Activated T-cell treated with anti-CD3 and anti-CD28 coated beads, Interleukin-2, amount 50 U/mL, for 48 hours (primary cell): ENCODE results near the gene PPP1R37.

ENCODE experiments used
- DNase-seq, 2 experiments: peaks; one replicate each; pipeline ENCODE4 v3.0.0-alpha.2; 2020

PPP1R37 gene

DNA sequence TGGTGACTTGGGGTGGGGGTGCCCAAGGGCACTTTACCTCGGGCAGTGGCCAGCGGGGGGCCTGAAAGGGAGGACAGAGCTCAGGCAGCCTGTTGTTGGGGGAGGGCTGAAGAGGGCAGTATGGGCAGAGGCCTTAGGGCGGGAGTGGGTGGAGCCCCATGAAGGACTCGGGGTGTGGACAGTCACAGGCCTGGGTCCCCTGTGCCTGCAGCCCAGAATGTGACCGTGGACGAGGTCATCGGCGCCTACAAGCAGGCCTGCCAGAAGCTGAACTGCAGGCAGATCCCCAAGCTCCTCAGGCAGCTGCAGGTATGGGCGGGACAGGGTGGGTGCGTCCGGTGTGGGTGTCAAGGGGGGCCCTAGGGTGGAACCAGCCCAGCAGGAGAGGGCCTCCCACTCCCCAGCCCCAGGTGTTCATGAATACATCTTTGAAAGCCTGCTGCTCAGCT, 45.3 kb downstream of the PPP1R37 start:
- DNase-seq, result no peak

DNA sequence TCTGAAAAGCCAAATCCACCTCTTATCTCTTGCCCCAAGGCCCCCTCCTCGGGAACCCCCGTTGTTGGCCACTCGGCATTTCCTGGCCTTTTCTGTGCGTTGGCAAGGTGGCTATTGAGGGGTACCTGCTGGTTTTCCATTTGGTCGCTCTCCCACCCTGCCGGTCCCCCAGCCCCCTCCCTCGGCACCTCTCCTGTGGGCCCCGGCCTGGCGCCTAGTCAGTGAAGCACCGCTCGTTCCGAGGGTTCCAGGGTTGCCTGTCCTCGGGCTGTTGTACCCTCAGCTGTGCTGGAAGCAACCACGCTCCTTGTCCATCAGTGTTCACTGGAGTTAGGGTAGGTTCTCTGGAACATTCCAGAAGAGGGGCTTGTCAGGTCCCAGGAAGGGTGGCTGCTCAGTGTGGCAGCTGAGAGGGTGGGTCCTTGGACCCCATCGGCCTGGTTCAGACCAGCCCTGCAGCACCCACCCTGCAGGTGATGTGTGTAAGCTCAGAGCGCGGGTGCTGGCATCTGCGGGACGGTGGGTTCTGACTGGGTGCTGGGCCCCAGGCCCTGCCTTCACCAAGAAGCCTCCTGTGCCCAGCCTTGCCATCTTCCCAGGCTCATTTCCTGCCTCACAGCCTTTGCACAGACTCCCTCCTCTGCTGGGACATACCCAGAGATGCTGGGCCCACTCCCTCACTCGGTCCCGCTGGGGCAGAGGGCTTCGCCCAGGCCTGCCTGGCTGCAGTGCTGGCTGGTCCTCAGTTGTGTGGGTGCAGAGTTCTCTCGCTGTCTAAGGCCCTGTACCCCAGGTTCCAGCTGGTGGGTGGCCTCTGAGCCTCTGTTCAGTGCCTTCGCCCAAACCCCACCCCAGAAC, 46.5 kb downstream of the PPP1R37 start:
- DNase-seq, result no peak

DNA sequence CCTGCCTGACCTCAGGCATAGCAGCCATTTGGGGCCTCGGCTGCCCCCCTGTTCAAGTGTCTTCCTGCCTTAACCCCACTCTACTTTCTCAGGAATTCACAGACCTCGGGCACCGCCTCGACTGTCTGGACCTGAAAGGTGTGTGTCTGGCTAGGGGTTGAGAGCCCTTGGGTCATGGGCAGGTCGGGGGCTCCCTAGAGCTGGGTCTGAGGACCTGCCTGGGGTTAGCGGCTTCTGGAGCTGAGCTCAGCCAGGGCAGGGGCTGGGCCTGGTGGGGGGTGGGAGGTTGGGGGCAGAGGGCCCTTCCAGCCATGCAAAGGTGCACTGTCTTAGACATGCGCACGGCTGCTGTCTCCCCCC, 47.1 kb downstream of the PPP1R37 start:
- no peak for DNase-seq

DNA sequence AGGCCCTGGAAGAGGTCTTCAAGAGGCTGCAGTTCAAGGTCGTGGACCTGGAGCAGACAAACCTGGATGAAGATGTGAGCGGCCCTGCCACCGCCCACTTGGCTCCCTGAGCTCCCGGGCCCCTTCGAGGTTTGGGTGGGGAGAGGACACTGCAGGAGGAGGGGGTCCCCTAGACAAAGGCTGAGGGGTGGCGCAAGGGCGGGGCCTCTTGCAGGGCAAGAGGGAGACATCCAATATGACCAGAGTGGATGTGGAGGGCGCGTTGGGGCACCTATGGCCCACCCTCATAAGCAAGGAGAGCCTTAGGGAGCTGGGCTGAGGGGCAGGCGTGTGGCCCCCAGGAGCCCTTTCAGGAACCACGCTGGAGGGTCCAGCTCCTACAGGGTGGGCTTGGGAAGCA, 47.6 kb downstream of the PPP1R37 start:
- no peak for DNase-seq

DNA sequence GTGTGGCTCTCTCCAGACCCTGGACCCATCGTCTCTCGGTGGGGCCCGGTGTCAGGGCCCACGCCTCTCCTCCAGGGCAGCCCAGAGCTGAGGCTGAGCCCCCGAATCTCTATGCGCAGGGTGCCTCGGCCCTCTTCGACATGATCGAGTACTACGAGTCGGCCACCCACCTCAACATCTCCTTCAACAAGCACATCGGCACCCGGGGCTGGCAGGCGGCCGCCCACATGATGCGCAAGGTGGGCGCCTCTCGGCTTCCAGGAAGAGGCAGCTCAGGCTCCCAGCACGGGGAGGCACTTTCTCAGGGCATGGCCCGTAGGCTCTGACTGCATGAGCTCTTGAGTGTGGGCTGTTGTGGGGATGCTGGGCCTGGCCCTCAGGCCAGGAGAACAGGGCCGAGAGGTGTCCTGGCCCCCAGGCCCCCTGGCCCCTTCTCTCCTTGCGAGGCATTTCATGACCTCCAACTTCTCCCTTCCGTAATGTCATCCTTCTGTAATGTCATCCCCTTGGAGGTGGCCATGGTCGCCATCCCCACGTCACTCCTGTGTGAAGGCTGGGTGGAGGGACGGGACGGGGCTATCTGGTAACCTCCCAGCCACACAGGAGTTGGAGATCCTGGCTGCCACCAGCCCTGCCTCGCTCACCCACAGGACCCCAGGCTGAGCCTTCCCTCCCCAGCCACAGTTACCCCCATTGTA, 48.4 kb downstream of the PPP1R37 start:
- DNase-seq, result no peak

DNA sequence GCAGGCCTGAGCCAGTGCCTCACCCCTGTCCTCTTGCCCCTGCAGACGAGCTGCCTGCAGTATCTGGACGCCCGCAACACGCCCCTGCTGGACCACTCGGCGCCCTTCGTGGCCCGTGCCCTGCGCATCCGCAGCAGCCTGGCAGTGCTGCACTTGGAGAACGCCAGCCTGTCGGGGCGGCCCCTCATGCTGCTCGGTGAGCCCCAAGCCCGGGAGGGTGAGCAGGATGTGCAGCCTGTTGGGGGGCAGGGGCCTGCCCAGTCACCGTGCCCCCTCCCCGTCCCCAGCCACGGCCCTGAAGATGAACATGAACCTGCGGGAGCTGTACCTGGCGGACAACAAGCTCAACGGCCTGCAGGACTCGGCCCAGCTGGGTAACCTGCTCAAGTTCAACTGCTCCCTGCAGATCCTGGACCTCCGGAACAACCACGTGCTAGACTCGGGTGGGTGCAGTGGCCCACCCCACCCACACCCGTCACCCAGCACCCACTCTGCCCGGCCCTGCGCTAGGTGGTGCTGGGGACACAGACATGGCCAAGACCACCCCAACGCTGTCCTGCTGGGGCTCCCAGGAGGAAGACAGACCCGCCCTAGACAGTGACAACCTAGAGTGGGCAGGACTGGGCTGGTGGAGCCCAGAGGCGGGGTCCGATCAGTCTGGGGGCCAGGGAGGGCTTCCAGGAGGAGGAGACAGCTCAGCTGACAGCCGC, 49.2 kb downstream of the PPP1R37 start:
- no peak for DNase-seq

DNA sequence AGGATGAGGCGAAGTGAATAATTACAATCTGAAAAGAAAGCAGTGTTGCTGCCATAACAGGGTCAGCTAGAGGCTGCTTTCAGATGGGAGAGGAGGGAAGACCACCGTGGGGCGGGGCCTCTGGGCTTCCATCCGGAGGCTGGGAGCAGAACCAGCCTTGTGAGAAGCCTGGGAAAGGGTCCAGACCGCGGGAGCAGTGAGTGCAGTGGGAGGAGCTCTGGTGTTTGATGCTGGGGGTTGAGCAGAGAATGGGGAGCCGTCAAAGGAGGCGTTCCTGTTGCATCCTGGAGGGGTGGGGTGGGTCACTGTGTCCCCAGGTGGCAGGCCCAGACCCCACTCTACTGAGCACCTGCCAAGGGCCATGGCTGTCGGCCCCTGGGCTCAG, 49.7 kb downstream of the PPP1R37 start:
- DNase-seq, result no peak

DNA sequence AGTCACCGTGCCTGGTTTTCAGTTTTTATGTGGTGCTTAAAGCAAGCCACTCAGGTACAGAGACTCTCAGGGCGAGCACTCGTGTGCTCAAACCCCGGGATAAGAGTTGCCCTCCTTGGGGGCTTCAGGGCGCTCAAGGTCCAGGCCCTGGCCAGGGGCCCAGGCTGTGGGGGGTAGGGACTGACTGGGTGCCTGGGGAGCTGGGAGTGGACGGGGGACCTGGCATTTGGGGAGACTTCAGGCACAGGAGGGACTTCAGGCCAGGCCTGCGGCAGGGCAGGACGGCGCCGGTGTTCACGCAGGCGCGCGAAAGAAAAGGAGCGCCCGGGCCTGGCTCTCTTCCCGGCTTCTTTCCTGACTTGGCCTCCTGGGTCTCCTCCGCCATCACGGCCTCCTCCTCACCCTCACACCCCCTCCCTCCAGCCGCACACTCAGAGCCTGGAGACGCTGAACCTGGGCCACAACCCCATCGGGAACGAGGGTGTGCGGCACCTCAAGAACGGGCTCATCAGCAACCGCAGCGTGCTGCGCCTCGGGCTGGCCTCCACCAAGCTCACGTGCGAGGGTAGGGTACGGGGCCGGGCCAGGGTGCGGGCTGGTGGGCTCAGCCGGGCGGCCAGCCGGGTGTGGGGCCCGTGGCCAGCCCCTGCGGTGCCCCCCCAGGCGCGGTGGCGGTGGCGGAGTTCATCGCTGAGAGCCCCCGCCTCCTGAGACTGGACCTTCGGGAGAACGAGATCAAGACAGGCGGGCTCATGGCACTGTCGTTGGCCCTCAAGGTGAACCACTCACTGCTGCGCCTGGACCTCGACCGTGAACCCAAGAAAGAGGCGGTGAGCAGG, 51.7 kb downstream of the PPP1R37 start:
- DNase-seq, result no peak

DNA sequence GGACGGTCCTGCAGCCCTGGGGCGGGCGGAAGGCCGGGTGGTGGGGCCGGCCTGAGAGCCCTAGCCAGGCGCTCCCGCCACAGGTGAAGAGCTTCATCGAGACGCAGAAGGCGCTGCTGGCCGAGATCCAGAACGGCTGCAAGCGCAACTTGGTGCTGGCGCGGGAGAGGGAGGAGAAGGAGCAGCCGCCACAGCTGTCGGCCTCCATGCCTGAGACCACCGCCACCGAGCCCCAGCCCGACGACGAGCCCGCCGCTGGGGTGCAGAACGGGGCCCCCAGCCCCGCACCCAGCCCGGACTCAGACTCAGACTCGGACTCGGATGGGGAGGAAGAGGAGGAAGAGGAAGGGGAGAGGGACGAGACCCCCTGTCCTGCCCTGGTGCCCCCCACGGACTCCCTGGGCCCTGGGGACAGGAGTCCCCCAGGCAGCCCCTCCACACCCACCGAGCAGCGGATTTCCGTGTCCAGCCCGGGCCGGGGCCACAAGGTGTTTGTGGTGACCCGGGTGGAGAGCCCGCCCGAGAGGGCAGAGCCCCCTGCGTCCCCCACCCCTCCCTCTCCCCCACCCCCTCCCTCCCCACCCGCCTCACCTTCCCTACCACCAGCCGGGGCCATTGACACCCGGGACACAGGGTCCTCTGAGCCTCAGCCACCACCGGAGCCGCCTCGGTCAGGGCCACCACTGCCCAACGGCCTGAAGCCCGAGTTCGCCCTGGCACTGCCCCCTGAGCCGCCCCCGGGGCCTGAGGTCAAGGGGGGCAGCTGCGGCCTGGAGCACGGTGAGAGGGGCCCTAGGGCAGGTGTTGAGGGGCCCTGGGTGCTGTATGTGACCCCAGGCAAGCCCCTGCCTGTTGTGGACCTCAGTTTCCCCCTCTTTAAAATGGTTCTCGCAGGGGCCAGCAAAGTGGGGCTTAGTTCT, 52.6 kb downstream of the PPP1R37 start:
- DNase-seq, result no peak

DNA sequence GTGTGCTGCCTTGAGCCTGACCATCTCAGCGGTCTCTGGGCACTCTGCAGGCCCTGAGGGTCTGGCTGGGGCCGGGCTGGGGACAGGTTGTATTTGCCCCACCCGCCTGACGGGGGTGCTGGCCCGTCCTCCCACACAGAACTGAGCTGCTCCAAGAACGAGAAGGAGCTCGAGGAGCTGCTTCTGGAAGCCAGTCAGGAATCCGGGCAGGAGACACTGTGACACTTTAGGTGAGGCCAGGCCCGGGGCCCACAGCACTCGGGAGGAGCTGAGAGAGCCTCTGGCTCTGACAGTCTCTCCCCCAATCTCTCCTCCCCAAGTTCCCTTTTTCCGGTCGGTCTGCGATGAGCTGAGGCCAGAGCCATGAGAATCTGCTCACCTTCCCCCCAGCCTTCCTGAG, 53.3 kb downstream of the PPP1R37 start:
- DNase-seq, result no peak

DNA sequence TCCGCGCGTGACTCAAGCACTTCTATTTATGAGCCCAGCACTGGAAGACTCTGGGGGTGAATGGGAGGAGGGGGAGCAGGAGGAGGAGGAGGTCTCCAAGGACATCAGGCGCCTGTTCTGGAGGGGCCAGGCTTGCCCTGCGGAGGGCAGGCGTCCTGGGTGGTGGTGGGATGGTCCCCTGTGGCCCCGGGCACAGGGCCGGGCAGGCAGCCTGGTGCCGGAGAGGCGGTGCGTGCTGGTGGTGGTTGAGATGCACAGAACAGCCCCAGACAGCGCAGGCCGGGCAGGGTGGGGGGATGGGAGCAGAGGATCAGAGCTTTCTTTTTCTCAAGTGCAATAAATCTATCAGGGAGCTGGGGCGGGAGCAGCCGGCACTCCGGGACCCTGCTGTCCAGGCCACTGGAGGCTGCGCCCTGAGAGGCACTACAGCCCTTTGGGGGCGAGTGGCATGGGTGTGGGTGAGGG, 53.8 kb downstream of the PPP1R37 start:
- DNase-seq, result no peak

DNA sequence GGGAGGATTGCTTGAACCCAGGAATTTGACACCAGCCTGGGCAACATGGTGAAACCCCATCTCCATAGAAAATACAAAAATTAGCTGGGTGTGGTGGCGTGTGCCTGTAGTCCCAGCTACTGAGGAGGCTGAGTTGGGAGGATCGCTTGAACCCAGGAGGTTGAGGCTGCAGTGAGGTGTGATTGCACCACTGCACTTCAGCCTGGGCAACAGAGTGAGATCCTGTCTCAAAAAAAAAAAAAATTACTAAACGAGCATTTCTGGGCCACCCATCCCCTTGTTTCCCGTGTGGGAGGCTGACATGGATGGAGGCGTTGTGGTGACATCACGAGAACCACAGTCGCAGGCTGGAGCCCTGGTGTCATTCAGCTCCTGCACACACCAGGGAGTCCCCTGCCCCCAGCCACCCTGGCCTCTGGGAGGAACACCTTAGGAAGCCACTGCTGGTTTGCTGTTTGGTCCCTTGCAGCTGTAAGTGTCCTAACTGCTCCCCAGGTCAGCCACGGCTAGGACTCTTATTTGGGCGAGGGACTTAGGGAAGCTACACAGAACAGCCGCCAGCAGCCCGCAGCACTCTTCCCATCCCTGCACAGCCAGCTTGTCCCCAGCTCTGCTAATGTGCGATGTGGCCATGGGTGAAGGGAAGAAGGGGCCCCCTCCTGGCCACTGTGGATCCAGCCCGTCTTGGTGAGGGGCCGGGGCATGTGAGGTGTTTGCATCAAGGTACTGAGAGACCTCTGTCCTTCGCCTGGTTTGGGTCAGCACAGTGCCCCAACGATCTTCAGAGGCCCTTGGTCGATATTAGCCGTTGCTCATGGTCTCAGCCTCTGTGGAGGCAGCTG, 55.1 kb downstream of the PPP1R37 start:
- no peak for DNase-seq

DNA sequence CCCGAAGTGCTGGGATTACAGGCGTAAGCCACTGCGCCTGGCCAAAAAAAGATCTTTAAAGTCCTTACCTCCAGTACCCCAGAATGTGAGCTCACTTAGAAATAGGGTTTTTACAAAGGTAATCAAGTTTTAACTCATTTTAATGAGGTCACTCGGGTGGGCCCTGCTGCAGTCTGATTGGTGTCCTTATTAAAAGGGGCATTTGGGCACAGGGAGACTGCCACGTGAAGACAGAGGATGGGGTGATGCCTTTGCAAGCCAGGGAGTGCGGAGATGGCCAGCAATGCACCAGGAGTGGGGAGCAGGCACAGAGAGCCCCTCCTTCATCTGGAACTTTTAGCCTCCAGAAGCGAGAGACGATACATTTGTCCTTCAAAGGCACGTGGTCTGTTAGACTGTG, 56.1 kb downstream of the PPP1R37 start:
- no peak for DNase-seq

DNA sequence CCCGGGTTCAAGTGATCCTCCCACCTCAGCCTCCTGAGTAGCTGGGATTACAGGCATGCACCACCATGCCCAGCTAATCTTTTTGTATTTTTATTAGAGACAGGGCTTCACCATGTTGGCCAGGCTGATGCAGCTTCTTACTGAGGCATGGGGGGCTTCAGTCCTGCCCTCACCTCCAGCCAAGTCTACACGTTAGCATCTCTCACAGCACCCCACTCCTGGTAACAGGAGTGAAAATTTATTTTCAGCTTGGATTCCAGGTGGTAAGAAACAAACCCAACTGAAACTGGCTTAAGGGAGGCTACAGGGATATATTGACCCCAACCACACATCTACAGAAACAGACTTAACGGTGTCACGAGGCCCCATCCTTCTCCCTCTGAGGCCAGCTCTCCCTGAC, 57.2 kb downstream of the PPP1R37 start:
- no peak for DNase-seq

DNA sequence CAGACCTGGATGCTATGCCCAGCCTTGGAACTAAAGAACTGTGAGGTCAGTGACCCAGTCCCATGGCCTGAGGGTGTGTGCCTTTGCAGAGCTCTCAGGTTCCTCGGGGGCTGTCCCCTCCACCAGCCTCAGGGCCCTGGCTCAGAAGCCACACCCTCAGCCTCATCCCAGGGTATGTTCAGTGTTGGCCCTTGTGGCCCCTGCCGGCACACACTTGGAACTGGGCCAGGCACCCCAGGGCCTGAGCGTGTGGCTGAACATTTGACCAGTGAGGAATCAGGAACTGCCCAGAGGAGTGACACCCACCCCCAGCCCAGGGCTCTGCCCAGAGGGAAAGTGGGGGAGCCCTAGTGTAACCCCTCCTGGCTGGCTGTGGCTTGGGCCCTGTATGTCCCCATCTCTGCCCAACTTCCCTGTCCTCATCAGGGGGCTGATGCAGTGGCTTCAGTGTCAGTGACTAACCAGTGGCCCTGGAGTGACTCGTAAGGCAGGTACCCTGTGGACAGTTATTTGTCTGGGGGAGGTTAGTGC, 57.8 kb downstream of the PPP1R37 start:
- DNase-seq, result no peak

DNA sequence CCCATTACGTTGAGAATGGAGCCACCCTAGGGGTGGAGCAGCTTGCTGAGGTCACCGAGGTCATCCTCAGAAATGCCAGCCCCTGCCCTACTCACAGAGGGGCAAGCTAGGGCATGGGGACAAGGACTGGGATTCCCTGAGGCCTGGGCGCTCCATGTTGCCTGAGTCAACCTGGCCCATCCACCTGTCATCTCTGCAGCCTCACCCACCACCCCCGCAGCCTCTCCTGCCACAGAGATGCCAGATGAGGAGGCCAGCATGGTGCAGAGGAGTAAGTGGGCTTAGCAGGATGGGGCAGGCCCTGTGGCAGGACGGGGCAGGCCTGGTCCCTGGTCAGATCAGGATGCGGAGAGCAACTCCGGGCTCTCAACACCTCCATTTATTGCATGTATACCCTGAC, 58.3 kb downstream of the PPP1R37 start:
- DNase-seq, result no peak

DNA sequence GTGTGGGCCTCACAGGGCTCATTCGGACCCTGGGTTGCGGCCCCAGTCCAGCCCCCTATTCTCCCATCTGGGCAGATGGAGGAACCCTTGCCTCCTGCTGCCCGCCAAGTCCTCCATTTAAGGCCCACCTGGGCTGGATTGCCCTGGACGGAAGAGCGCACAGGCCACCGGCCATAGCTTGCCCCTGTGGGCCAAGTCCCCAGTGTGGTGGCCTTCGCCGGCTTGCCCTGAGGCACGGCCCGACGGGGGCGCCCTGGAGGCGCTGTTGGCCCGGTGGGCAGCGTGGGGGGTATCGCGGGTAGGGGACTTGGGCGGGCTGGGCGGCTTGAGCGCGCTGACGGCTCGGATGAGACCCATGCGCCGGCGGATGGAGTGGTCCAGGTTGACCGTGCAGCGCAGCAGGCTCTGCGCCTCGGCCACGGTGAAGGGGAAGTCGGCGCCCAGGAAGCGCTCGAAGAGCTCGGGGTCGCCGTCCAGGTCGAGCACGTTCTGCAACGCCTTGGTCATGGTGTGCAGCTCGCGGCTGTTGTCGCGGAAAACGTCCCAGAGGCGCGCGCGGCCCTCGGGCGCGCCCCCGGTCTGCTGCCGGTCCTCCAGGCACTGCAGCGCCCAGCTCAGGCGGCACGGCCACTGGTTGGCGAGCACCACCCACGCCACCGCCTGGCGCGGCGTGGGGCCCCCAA, 59.0 kb downstream of the PPP1R37 start:
- no peak for DNase-seq

DNA sequence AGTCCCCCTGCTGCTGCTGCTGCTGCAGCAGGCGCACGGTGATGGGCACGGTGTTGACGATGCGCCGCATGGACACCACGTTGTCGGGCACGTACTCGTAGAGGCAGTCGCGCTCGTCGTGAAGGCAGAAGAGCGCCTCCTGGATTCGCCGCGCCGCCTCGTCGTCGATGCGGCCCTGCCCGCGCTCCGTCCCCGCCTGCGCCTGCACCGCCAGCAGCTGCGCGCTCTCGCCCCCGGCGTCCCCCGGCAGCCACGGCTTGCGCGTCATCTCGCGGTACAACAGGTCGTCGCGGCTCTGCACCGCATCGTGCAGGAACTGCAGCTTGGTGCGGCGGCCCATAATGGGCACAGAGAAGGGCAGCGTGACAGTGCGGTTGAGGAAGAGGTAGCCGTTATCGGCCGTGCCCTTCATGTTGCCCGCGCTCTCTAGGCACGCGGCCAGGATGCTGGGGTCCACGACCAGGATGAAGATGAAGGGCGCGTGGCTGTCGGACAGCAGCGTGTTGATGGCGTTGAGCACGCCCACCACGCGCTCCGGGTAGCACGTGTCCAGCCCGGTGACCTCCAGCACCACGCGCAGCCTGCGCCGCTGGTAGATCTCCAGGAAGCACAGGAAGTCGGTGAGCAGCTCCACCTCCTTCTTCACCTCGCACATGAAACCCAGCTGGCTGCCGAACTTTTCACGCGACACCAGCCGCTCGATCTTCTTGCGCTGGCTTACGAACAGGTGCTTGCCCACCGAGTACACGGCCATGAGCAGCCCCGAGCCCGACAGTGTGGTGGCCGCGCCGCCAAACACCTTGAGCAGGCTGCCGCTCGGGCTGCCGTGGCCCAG, 59.7 kb downstream of the PPP1R37 start:
- DNase-seq, result peak; percentile 59 to 67
